ENCODE measurements around the gene PLXNA4.
"Not testable (repeated sequence)": the region's sequence is repeated elsewhere in the genome, so short reads cannot be mapped to it uniquely, and the experiment has no call there.

Gene PLXNA4

DNA sequence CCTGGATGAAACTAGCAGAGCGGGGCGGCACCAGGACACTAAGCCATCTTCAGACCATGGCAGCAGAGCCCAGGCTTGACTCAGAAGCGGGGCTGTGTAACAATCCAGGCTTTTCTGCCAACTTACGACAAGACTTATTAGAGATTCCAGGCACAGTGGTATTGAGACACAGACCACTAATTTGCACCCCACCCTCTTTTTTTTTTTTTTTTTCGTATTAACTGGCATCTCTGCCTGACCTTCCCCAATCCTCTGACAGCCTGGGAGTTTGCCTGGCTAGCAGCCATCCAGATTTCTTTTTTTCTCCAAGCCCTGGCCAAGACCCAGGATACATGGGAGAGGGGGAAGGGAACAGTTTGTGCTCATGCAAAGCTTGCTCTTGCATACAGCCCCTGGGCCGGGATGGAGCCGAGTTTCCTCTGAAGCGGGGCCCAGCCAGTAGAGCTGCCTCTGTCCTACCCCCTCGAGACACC is 182.4 kb downstream of the PLXNA4 start:
- FAIRE-seq = no peak

DNA sequence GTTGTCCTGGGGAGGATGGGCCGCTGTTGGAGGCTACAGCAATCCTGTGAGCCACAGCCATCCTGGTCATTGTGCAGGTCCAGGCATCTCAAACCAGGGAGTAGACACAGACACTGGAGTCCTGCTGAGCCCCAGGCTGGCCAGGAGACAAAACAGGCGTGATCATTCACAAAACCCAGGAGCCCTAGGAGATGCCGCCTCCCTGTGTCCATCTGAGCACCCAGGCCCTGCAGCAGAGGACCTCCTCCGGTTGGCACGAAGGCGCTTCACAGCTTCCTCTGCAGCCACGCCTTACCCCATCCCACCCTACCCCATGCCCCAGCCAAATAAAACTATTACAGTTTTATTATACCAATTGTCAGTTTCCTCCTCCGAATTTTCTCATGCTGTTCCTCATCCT is 183.6 kb downstream of the PLXNA4 start:
- no peak for DNase-seq (ENCODE audit: low spot score)
- no peak for FAIRE-seq

More for the DNA sequence above, 182.4 kb downstream of the PLXNA4 start:
- no peak for DNase-seq (ENCODE audit: low spot score)

DNA sequence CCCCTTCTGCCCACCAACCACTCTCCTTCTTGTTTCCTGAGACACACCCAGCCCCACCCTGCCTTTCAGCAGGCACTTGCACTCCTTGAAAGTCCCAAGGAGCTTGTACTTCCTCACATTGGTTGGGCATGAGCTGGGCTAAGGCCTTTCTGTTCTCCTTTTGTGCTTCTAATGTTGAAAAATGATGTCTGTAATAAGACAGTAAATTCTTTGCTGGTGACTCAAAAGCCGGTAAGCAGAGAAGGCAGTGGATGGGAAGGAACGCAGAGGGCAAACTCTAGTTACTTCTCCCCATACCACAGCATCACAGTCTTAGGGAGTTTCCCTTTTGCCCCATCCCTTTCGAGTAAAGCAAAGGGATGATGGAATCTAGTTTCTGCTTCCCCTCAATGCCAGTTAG is 185.6 kb downstream of the PLXNA4 start:
- peak; percentile 24 for DNase-seq (ENCODE audit: low spot score)
- FAIRE-seq = no peak

- not testable (repeated sequence) for FAIRE-seq; DNase-seq (ENCODE audit: low spot score)
These were observed 186.2 kb downstream of the PLXNA4 start for GRCh38 chr7:132390049-132390448.

- FAIRE-seq (no peak), DNase-seq (ENCODE audit: low spot score) (no peak)
These were observed 187.6 kb downstream of the PLXNA4 start for GRCh38 chr7:132388688-132389087.

DNA sequence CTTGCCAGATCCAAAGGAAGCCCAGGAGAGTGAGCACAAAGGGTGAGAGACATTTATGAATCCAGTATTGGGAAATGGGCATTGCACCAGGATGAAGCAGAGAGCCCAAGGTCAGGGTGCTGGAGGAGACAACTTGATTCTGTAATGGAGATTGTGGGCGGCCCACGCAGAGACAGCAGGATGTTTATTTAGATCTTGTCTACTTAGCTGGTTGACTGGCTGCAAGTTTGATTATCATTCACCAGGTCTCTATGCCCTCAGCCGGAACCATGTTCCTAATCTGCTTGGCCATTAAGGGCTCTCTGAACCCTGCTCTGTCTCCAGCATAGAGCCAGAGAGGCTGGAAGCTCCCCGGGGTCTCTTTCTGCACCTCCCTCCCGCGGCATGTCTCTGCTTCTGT is 188.7 kb downstream of the PLXNA4 start:
- FAIRE-seq (no peak), DNase-seq (ENCODE audit: low spot score) (no peak)

GRCh38 chr7:132386201-132386681 is 190.0 kb downstream of the PLXNA4 start:
- no peak for FAIRE-seq
- DNase-seq (ENCODE audit: low spot score) = no peak

DNA sequence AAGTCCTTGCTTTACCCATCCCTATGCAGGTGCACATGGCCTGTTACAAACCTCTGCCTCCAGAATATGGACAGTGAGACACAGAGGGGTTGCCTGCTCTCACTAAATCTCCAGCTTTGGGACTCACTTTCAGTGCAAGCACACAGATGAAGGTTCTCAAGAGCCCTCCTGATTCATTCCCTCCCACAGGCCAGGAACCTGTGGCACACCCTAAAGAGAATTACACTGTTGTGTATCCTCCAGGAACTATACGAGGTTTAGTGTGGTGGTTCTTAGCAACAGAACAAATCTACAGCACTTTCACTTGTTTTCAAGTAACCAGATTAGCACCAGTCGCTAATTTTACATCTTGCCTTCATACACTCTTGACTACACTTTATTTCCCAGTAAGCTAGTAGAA is 192.3 kb downstream of the PLXNA4 start:
- FAIRE-seq = no peak
- no peak for DNase-seq (ENCODE audit: low spot score)

- DNase-seq (ENCODE audit: low spot score) = no peak
- FAIRE-seq = no peak
These were observed 194.4 kb downstream of the PLXNA4 start for GRCh38 chr7:132381742-132382472.

- DNase-seq (ENCODE audit: low spot score) (no peak), FAIRE-seq (no peak)
These were observed 196.2 kb downstream of the PLXNA4 start for GRCh38 chr7:132380059-132380458.

DNA sequence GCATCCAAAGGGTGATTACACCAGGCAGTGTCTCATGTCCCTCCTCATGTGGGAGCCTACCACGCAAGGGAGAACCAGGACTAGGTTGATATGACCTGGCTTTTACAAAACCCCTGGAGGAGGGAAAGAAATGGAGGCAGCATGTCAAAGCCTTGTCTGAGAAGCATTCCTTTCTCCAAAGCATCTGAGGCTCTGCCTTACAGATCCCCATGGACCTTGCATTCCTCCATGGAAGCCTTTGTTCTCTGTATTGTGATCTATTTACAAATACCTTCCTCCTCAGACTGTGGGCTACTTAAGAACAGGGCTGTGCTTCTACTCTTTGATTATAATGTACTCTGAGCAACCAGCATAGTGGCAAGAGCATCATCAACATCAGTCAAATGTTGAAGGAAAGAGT is 197.0 kb downstream of the PLXNA4 start:
- DNase-seq (ENCODE audit: low spot score) (no peak), FAIRE-seq (no peak)

DNA sequence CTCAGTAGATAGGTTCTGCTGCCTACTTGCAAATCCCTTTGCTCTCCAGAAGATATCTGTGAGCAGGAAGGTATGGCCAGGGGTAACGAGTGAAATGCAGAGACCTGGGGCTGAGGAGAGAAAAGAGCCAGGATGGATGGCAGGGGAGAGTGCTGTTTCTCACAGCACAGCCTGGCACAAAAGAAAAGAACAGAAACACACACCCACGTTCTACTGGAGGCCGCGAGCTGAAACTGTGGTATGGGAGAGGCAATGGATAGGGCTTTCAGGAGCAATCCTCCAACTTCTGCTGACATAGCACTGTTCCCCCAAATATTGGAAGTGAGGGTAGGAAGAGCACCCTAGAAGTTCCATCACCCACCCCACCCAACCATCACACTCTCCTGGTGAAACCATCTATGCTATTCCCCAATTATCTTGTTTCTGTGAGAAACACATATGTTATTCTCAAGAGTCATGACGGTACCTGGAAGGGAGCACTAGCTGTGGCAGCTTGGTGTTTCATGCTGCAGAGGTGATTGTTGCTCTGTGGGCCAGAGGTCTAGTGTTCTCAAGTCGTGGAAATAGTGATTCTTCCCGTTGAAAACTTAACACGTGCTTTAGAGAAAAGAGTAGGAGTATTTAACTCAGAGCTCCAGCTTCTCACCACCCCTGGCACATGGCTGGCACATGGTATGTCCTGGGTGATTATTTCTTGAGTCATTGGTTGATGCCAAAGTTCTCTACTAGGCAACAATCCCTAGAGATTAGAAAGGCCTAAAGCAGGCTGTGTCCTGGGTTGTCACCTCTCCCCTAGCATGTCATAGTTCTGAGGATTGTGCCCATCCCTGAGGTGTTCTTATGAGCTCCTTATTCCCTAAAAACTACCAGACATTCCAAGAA is 198.3 kb downstream of the PLXNA4 start:
- FAIRE-seq = no peak

GRCh38 chr7:132377015-132377414 is 199.3 kb downstream of the PLXNA4 start:
- no peak for DNase-seq (ENCODE audit: low spot score)
- no peak for FAIRE-seq

More for the DNA sequence above, 198.3 kb downstream of the PLXNA4 start:
- no peak for DNase-seq (ENCODE audit: low spot score)

- DNase-seq (ENCODE audit: low spot score) = no peak
- no peak for FAIRE-seq
These were observed 199.8 kb downstream of the PLXNA4 start for GRCh38 chr7:132376361-132377013.

- no peak for DNase-seq (ENCODE audit: low spot score)
- no peak for FAIRE-seq
These were observed 202.4 kb downstream of the PLXNA4 start for GRCh38 chr7:132373879-132374278.

- FAIRE-seq (no peak), DNase-seq (ENCODE audit: low spot score) (no peak)
These were observed 203.2 kb downstream of the PLXNA4 start for GRCh38 chr7:132373041-132373440.

DNA sequence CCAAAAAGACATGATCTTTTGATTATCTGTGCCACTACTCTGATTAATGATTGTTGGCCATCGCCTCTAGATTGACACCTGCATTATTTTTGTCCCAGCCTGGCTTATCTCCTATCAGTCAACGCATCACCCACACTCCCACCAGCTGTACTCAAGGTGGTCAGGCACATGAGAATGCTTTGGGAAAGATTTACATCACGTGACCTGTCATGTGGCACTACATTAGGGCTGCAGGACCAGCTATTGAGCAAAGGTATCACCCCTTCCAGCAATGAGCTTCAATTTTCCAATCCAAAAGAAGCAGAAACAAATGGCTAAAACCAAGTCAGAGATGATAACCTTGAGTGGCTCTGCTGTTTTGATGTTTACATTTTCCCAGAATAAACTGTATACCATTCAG is 204.3 kb downstream of the PLXNA4 start:
- DNase-seq (ENCODE audit: low spot score) (no peak), FAIRE-seq (no peak)

DNA sequence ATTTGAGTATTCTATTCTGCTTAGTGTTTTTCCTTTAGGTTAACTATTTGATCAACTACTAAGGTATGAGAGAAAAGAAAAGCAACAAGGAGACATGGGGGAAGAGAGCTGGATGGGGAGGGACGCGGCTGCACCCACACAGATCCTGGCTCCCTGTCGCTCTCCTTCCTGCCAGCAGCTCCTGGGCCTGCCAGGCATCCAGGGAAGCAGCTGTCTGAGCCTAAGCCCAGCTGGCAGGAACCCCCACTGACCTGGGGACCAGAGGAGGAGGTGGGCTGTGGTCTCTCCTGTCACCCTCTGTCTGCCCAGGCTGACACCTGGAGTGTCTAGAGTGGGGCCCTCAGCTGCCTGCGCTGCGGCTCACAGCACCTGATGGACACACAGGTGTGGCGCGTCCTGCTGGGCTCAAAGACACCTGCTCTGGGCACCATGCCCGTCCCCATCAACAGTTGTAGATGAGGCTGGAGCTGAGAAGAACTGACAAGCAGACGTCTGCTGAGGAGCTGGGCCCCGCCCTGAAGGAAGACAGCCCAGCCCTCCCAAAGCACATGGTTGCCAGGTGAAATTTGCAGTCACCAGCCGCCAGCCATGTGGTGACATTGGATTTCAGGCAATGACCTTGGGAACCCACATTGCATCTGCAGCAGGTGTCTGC is 207.9 kb downstream of the PLXNA4 start:
- FAIRE-seq (no peak), DNase-seq (ENCODE audit: low spot score) (no peak)

- FAIRE-seq (no peak), DNase-seq (ENCODE audit: low spot score) (no peak)
These were observed 208.5 kb downstream of the PLXNA4 start for GRCh38 chr7:132367795-132368194.

- DNase-seq (ENCODE audit: low spot score) = no peak
- no peak for FAIRE-seq
These were observed 209.3 kb downstream of the PLXNA4 start for GRCh38 chr7:132367004-132367403.

GRCh38 chr7:132364226-132364625 is 212.0 kb downstream of the PLXNA4 start:
- FAIRE-seq = no peak
- no peak for DNase-seq (ENCODE audit: low spot score)

All from RCC 7860 (cell line).